Jurkat, Clone E6-1 (cell line): ENCODE results near the gene CLPTM1.
A peak's percentile ranks its signal among the peaks of the same experiment; 100 is the strongest.
"Not testable (repeated sequence)": the region's sequence is repeated elsewhere in the genome, so short reads cannot be mapped to it uniquely, and the experiment has no call there.

Experiments
- DNase-seq: peaks from one replicate; pipeline ENCODE4 v3.0.0-alpha.2; 2011; ENCODE audit warnings: low read depth, low spot score
- H3K4me3 ChIP-seq: 2 replicates; pipeline ENCODE4 v1.5.1; 2011; ENCODE audit warnings: mild to moderate bottlenecking, low read length, control low read depth, moderate library complexity

Gene CLPTM1

DNA sequence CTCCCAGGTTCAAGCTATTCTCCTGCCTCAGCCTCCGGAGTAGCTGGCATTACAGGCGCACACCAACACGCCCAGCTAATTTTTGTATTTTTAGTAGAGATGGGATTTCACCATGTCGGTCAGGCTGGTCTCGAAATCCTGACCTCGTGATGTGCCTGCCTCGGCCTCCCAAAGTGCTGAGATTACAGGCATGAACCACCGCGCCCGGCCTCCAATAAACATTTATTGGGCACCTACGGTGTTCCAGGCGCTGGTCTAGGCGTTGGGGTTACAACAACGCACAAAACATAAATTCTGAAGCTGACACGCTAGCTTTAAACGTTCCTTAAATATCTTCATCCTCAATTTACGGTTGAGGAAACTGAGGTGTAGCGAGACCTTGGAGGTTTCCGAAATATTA lies 45.5 kb downstream of the CLPTM1 start:
- H3K4me3 ChIP-seq, result peak overlapping the region; percentile 57
- not testable (repeated sequence) for DNase-seq

- DNase-seq, result peak; percentile 63
- H3K4me3 ChIP-seq, result peak within 1 kb of the TSS; percentile 57
Observed at GRCh38 chr19:45001087-45001739, 46.0 kb downstream of the CLPTM1 start, which contains the start of gene RELB. Gene RELB, plus strand, starts transcription at chr19:45001464. Its CDS starts 116 bp downstream, at chr19:45001580.

DNA sequence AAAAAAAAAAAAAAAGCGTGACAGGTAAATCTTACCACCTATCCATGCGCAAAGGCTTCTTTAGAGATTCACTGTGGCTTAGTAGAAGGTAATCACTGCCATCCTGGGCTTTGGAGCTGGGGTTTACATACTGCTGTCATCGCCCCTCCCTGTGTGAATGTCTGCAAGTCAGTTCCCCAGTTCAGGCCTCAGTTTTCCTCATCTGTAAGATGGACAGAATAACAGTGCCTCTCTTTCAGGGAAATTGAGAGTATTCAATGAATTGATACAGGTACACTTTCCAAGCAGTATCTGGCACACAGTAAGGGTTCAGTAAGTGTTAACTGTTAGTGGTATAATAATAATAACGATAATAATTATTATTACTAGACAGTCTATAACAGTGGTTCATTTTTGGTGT lies 48.3 kb downstream of the CLPTM1 start:
- no peak for DNase-seq
- H3K4me3 ChIP-seq, result no peak overlapping the region

- DNase-seq, result no peak
- no peak overlapping the region for H3K4me3 ChIP-seq
Observed at GRCh38 chr19:45005787-45006186, 50.6 kb downstream of the CLPTM1 start.

- no peak overlapping the region for H3K4me3 ChIP-seq
- no peak for DNase-seq
Observed at GRCh38 chr19:45008552-45008951, 53.4 kb downstream of the CLPTM1 start.

DNA sequence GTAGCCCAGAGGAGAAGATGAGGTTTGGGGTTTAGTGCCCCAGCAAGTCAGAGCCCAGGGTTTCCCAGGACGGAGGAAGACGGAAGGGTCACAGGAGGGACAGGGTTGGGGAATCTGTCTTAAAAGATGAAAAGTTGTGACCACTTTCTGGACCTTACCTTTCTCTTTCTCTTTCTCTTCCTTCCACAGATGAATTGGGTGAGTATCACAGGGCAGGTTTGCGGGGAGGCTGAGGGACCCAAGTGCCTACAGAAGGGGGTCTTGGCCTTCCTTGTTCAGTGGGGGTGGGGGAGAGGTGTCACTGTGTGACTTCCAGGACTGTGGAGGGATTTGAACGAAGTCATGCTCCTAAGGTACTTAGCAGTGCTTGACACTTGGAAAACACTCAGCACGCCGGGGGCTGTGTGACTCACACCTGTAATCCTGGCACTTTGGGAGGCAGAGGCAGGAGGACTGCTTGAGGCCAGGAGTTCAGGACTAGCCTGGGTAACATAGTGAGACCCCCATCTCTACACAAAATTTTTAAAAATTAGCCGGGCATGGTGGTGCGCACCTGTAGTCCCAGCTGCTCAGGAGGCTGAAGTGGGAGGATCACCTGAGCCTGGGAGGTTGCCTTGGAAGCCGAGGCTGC lies 54.6 kb downstream of the CLPTM1 start:
- no peak for DNase-seq

GRCh38 chr19:45010306-45010705 lies 55.1 kb downstream of the CLPTM1 start:
- H3K4me3 ChIP-seq, result no peak overlapping the region
- DNase-seq, result no peak

More for the DNA sequence above, 54.6 kb downstream of the CLPTM1 start:
- H3K4me3 ChIP-seq, result no peak overlapping the region

DNA sequence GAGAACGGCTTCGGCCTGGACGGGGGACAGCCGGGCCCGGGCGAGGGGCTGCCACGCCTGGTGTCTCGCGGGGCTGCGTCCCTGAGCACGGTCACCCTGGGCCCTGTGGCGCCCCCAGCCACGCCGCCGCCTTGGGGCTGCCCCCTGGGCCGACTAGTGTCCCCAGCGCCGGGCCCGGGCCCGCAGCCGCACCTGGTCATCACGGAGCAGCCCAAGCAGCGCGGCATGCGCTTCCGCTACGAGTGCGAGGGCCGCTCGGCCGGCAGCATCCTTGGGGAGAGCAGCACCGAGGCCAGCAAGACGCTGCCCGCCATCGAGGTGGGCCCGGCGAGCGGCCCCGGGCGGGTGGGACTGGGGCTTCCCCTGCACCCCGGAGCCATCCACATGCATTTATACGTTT lies 56.8 kb downstream of the CLPTM1 start:
- no peak for DNase-seq
- H3K4me3 ChIP-seq, result no peak overlapping the region

GRCh38 chr19:45016388-45017314 lies 61.5 kb downstream of the CLPTM1 start:
- DNase-seq, result peak; percentile 65
- H3K4me3 ChIP-seq, result no peak overlapping the region

- no peak for DNase-seq
Observed at GRCh38 chr19:45019187-45019586, 64.0 kb downstream of the CLPTM1 start.

GRCh38 chr19:45020071-45020470 lies 64.9 kb downstream of the CLPTM1 start:
- no peak overlapping the region for H3K4me3 ChIP-seq
- DNase-seq, result no peak

More at GRCh38 chr19:45019187-45019586, 64.0 kb downstream of the CLPTM1 start:
- no peak overlapping the region for H3K4me3 ChIP-seq

DNA sequence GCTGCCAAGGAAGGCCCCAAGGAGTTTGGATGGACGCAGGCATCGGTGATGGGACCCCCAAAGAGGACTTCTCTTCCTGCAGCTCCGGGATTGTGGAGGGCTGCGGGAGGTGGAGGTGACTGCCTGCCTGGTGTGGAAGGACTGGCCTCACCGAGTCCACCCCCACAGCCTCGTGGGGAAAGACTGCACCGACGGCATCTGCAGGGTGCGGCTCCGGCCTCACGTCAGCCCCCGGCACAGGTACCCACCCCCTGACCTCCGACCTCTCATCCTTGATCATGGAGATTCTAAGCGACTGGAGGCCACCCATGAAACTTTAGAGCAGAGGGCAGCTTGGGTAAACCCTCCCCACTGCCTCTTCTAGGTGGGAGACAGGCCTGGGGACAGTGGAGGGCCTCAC lies 66.8 kb downstream of the CLPTM1 start:
- no peak for DNase-seq
- H3K4me3 ChIP-seq, result no peak overlapping the region

GRCh38 chr19:45023048-45023447 lies 67.9 kb downstream of the CLPTM1 start:
- DNase-seq, result no peak

GRCh38 chr19:45025264-45025663 lies 70.1 kb downstream of the CLPTM1 start:
- DNase-seq, result no peak
- no peak overlapping the region for H3K4me3 ChIP-seq

More at GRCh38 chr19:45023048-45023447, 67.9 kb downstream of the CLPTM1 start:
- H3K4me3 ChIP-seq, result no peak overlapping the region

DNA sequence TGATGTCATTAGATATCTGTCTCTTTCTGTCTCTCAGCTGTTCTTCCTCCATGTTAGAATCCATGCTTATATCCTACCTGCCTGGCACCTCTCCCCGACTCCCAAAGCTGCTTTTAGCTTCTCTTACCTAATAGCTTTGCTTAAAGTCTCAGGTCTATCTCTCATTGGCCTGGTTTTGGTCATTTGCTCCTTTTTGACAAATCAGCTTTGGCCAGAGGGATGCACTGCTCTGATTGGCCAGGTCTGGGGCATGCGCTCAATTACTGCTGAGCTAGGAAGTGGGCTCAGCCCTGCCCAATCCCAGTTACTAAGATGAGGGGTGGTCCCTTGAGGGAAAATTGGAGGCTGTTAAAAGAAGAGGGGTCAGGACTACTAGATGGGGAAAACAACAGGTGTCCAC lies 72.2 kb downstream of the CLPTM1 start:
- H3K4me3 ChIP-seq, result no peak overlapping the region

DNA sequence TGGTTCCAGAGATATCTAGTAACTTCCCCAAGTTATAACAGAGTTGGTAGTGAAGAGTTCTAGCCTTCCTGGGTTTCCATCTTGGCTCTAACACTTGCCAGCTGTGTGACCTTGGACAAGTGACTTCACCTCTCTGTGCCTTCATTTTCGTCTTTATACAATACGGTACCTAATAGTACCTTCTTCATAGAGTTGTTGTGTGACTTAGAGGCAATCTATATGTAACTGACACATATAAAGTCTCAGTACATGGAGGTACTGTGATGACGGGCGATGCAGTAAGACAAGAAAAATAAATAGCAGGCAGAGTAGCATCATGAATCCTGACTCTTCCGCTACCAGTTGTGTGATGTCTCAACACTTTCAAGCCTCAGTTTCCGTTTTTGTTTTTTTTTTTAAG lies 75.6 kb downstream of the CLPTM1 start:
- H3K4me3 ChIP-seq, result no peak overlapping the region
- no peak for DNase-seq

More for the DNA sequence above, 72.2 kb downstream of the CLPTM1 start:
- no peak for DNase-seq

DNA sequence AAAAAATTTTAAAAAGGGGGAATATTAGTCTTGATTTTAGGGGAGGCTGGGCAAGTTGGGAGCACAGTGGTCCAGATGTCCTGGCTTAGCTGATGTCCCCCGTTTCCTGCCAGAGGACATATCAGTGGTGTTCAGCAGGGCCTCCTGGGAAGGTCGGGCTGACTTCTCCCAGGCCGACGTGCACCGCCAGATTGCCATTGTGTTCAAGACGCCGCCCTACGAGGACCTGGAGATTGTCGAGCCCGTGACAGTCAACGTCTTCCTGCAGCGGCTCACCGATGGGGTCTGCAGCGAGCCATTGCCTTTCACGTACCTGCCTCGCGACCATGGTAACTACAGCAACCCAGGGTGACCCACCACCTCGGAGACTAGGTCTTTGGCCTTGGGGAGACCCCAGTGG lies 77.2 kb downstream of the CLPTM1 start:
- H3K4me3 ChIP-seq, result no peak overlapping the region
- DNase-seq, result no peak

- no peak overlapping the region for H3K4me3 ChIP-seq
- no peak for DNase-seq
Observed at GRCh38 chr19:45035755-45036154, 80.6 kb downstream of the CLPTM1 start.

GRCh38 chr19:45037393-45038169 lies 82.4 kb downstream of the CLPTM1 start:
- DNase-seq, result no peak
- no peak overlapping the region for H3K4me3 ChIP-seq
